HG03045 (cell line): ENCODE measurements around the gene TNIP2.

Source experiments
- ATAC-seq: cut with Tn5 transposase; IDR thresholded peaks from one replicate; pipeline ENCODE4 v1.9.1; 2021; ENCODE audit warnings: mild to moderate bottlenecking, moderate library complexity; ENCODE audit not compliant: unreplicated experiment

TNIP2 gene

DNA sequence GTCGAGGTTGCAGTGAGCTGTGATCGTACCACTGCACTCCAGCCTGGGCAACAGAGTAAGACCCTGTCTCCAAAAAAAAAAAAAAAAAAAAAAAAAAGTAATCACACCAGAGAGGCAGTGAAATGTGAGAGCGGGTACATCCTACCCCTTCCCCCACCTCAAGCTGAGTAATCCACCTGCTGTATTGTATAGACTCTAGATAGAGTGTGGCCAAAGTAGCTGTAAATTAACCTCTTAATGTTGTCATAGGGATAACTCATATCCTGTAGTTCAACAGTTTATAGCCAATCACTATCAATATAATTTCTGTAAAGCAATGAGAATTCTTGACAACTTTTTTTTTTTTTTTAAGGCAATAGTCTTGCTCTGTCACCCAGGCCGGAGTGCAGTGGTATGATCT lies 30.8 kb downstream of the TNIP2 start:
- no peak for ATAC-seq

- no peak for ATAC-seq
Observed at GRCh38 chr4:2723751-2724150, 32.4 kb downstream of the TNIP2 start.

GRCh38 chr4:2722033-2722432 lies 34.1 kb downstream of the TNIP2 start:
- no peak for ATAC-seq

GRCh38 chr4:2721586-2721985 lies 34.5 kb downstream of the TNIP2 start:
- no peak for ATAC-seq

DNA sequence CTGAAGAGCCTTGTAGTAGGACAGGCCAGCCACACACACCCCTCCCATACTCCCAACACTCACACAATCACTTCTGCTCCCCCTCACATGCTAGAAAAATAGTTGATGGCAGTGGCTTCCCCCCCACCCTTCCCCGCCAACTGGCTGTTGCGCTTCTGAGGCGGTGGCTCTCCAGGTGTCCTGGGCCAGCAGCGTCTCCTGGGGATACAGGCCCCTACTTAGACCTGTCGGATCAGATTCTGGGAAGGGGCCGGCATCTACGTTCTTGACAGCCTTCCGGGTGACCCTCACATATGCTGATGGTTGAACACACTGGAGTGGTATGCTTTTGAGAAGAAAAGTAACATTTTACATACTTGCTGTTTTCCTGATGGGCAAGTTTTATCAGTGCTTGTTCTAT lies 39.9 kb downstream of the TNIP2 start:
- ATAC-seq, result no peak

DNA sequence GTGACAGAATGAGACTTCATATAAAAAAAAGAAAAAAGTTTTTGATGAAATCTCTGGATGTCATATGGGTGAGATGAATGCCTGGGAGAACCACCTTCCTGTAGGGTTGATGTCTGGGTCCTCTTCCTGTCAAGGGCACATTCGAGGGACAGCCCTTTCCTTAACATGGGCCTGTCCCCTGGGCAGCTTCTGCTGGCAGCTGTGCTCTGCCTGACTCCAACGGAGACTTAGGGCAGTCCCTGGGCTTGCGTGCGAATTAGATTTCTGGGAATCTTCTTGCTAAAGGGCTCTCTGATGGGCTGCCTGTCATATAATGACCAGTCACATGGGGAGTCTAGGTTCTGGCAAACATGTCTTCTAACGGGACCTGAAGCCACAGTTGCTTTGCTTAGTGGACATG lies 40.7 kb downstream of the TNIP2 start:
- ATAC-seq, result no peak

- no peak for ATAC-seq
Observed at GRCh38 chr4:2714918-2715317, 41.2 kb downstream of the TNIP2 start.

- ATAC-seq, result no peak
Observed at GRCh38 chr4:2714061-2714770, 41.9 kb downstream of the TNIP2 start.

- no peak for ATAC-seq
Observed at GRCh38 chr4:2713337-2713736, 42.8 kb downstream of the TNIP2 start.

GRCh38 chr4:2712261-2712842 lies 43.8 kb downstream of the TNIP2 start:
- no peak for ATAC-seq

- ATAC-seq, result no peak
Observed at GRCh38 chr4:2702770-2703169, 53.4 kb downstream of the TNIP2 start.

DNA sequence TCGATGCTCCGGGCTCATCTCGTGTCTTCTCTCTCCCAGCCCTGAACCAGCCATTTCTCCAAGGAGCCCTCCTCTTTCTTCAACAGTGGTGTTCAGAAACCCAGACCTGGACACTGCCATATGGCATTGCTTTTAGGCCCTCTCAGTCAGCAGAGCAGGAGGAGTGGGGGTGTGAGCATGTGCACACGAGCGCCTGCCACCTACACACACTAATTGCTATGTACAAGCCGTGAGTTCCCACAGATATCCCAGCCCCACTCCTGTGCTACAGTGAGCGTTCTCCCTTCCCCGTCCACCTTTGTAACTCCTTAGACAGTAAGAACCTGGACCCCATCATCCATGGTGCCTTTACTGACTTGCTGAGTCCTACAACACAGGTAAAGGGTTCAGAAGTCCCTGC lies 53.8 kb downstream of the TNIP2 start:
- no peak for ATAC-seq

- no peak for ATAC-seq
Observed at GRCh38 chr4:2700031-2700430, 56.1 kb downstream of the TNIP2 start.

DNA sequence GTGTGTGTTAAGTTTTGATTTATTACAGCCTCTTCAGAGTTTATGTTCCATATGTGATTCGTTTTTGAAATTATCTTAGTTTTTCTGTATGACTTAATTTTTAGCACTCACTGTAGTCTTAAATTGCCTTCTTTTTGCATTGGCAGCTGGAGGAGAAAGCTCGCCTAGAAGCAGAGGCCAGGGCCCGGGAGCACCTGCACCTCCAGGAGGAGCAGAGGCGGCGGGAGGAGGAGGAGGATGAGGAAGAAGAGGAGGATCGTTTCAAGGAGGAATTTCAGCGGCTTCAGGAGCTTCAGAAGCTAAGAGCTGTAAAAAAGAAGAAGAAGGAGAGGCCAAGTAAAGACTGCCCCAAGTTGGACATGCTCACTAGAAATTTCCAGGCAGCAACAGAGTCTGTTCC lies 56.6 kb downstream of the TNIP2 start:
- ATAC-seq, result no peak

- no peak for ATAC-seq
Observed at GRCh38 chr4:2698951-2699505, 57.1 kb downstream of the TNIP2 start.

DNA sequence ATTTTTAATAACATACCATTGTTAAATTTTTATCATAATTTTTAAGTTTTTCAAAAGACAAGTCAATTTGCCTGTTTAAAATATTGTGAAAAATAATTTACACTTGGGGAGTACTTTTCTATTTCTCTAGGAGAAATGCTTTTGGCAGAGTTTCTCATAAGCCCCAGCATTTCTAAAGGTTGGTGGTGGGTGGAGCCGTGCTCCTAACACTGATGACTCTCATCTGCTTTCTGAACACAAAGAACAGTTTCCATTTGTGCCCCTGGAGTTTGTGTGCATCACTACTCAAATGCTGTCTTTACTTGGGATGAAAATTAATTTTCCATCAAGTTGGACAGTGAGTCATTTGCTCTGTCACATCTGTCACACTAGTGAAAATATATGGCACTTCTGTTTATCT lies 57.6 kb downstream of the TNIP2 start:
- no peak for ATAC-seq

DNA sequence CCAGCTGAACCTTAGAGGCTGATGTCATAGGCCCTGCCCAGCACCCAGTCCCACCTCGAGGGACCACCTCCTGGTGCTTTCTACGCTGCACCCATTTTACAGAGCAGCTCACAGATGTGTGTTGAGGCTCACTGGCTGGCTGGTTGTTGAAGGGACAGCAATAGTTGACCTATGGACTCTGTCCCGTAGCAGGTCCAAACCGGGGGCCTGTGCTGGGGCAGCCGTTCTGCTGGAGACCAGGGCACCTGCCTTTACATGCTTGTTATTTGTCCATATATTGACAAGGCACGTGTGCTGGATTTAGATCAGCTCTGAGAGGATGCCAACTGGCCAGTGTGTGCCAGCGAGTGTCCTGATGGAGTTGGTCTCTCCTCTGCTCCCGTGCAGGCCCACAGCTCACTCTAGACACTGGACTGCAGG lies 58.1 kb downstream of the TNIP2 start:
- no peak for ATAC-seq

- ATAC-seq, result peak; percentile 88
Observed at GRCh38 chr4:2696423-2696822, 59.7 kb downstream of the TNIP2 start.

GRCh38 chr4:2695346-2696060 lies 60.6 kb downstream of the TNIP2 start:
- ATAC-seq, result no peak

GRCh38 chr4:2694691-2695090 lies 61.4 kb downstream of the TNIP2 start:
- ATAC-seq, result no peak

DNA sequence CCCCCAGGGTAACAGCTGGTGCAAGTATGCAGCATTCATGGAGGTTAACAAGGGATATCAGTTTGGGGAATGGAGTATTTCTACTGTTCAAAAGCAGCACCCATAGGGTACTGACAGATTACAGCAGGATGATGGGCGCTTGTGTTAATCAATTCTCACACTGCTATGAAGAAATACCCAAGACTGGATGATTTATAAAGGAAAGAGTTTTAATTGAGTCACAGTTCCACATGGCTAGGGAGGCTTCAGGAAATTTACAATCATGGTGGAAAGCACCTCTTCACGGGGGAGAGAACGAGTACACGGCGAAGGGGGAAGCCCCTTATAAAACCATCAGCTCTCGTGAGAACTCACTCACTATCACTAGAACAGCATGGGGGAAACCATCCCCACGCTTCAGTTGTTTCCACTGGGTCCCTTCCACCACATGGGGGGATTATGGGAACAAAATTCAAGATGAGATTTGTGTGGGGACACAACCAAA lies 64.1 kb downstream of the TNIP2 start:
- ATAC-seq, result no peak
